Cerebellar nuclear complex (tissue), 1 donor: Measurements from ENCODE around the gene NBPF8.
"Not testable (repeated sequence)": the region's sequence is repeated elsewhere in the genome, so short reads cannot be mapped to it uniquely, and the experiment has no call there.

Experiments used
- DNase-seq, 2 experiments: peaks; one replicate each; lab custom pipeline; 2025; lab: John Stamatoyannopoulos, UW

Gene NBPF8

GRCh38 chr1:120414911-120415480 lies at the start of gene NBPF8:
Gene NBPF8, plus strand, starts transcription at chr1:120415035. Its CDS starts 21,488 bp downstream, at chr1:120436523.
- DNase-seq: peak in 1 of 2 experiments; percentile 5

GRCh38 chr1:120367709-120368108 lies 47.1 kb upstream of the NBPF8 start:
- not testable (repeated sequence) for DNase-seq

GRCh38 chr1:120386651-120387050 lies 28.2 kb upstream of the NBPF8 start:
- not testable (repeated sequence) for DNase-seq

GRCh38 chr1:120388597-120389126 lies 26.2 kb upstream of the NBPF8 start:
- not testable (repeated sequence) for DNase-seq

GRCh38 chr1:120391365-120391764 lies 23.5 kb upstream of the NBPF8 start:
- DNase-seq: not testable (repeated sequence)

GRCh38 chr1:120393316-120394232 lies 21.3 kb upstream of the NBPF8 start:
- not testable (repeated sequence) for DNase-seq

- not testable (repeated sequence) for DNase-seq
Measured at GRCh38 chr1:120405348-120405747, 9.5 kb upstream of the NBPF8 start.

- not testable (repeated sequence) for DNase-seq
Measured at GRCh38 chr1:120414451-120414850, 384 bp upstream of the NBPF8 start.

- peak in 1 of 2 experiments; percentile 0 for DNase-seq
Measured at GRCh38 chr1:120415492-120415961, 692 bp downstream of the NBPF8 start.

- DNase-seq: not testable (repeated sequence)
Measured at GRCh38 chr1:120425063-120425462, 10.2 kb downstream of the NBPF8 start.

GRCh38 chr1:120431626-120432025 lies 16.8 kb downstream of the NBPF8 start:
- DNase-seq: not testable (repeated sequence)

- DNase-seq: not testable (repeated sequence)
Measured at GRCh38 chr1:120433831-120434230, 19.0 kb downstream of the NBPF8 start.

GRCh38 chr1:120449124-120449523 lies 34.3 kb downstream of the NBPF8 start:
- not testable (repeated sequence) for DNase-seq
